SU-DHL-6 (cell line): Measurements from ENCODE around the gene COL24A1.

ENCODE experiments used
- H2AFZ ChIP-seq: fragments of 200-600 bp; sonication (generic); 2 replicates; pipeline ENCODE4 v1.6.1; 2014; ENCODE audit warnings: low read depth, mild to moderate bottlenecking, moderate library complexity, mixed read lengths, antibody characterized with exemption, low read length; ENCODE audit not compliant: severe bottlenecking
- H3F3A ChIP-seq: fragments of 200-600 bp; shearing (Covaris generic); 2 replicates; pipeline ENCODE4 v1.6.0; 2016; ENCODE audit warnings: antibody characterized with exemption, mild to moderate bottlenecking; ENCODE audit not compliant: insufficient read depth
- H3K27ac ChIP-seq: fragments of 200-600 bp; sonication (generic); 2 replicates; pipeline ENCODE4 v1.5.1; 2016; ENCODE audit warnings: low read depth, mild to moderate bottlenecking, low read length, moderate library complexity, mixed read lengths
- H3K27me3 ChIP-seq: fragments of 200-600 bp; sonication (generic), shearing (Covaris generic); 2 replicates; pipeline ENCODE4 v1.6.0; 2014; ENCODE audit warnings: mild to moderate bottlenecking, low read length
- H3K36me3 ChIP-seq: fragments of 200-600 bp; sonication (generic); 2 replicates; pipeline ENCODE4 v1.6.1; 2014; ENCODE audit warnings: mild to moderate bottlenecking, low read length, mixed read lengths
- H3K4me2 ChIP-seq: fragments of 300-600, 200-600 bp; shearing (Covaris generic), sonication (generic); 2 replicates; pipeline ENCODE4 v1.6.0; 2014; ENCODE audit warnings: low read length, low read depth, mild to moderate bottlenecking; ENCODE audit not compliant: poor library complexity, severe bottlenecking
- H3K4me3 ChIP-seq: fragments of 200-600 bp; sonication (generic); 2 replicates; pipeline ENCODE4 v1.5.1; 2014; ENCODE audit warnings: antibody characterized with exemption, low read length, mild to moderate bottlenecking, mixed read lengths; ENCODE audit not compliant: insufficient read depth, poor library complexity, severe bottlenecking
- H3K79me2 ChIP-seq: fragments of 200-600 bp; sonication (generic); 2 replicates; pipeline ENCODE4 v1.6.1; 2014; ENCODE audit warnings: mild to moderate bottlenecking, low read length, moderate library complexity; ENCODE audit not compliant: insufficient read depth
- H3K9ac ChIP-seq: fragments of 200-600 bp; sonication (generic); 2 replicates; pipeline ENCODE4 v1.7.0; 2014; ENCODE audit warnings: mild to moderate bottlenecking, low read length
- H3K9me2 ChIP-seq: fragments of 200-600 bp; sonication (generic); replicated peaks from 2 replicates; pipeline ENCODE4 v1.6.1; 2014; ENCODE audit warnings: low read length; ENCODE audit not compliant: insufficient read depth
- H3K9me3 ChIP-seq: fragments of 200-600 bp; sonication (generic); 2 replicates; pipeline ENCODE4 v1.6.1; 2014; ENCODE audit warnings: low read length, mixed read lengths; ENCODE audit not compliant: insufficient read depth
- H4K20me1 ChIP-seq: fragments of 200-600 bp; sonication (generic); 2 replicates; pipeline ENCODE4 v1.6.1; 2014; ENCODE audit warnings: low read depth, mild to moderate bottlenecking, antibody characterized with exemption, low read length, moderate library complexity, mixed read lengths
- EZH2phosphoT487 ChIP-seq: fragments of 200-600 bp; sonication (generic), shearing (Covaris generic); conservative IDR thresholded peaks from 2 replicates; pipeline ENCODE4 v1.6.1; 2018; ENCODE audit warnings: mild to moderate bottlenecking, antibody characterized with exemption, low read length, moderate library complexity, mixed read lengths
- TF ChIP-seq, protein P1 (sequence below): fragments of 200-600 bp; sonication (generic); IDR thresholded peaks from one replicate; pipeline ENCODE4 v1.5.1; 2017; ENCODE audit warnings: antibody characterized with exemption, mild to moderate bottlenecking, low read length, moderate library complexity; ENCODE audit not compliant: insufficient read depth, poor library complexity, severe bottlenecking

Gene COL24A1

DNA sequence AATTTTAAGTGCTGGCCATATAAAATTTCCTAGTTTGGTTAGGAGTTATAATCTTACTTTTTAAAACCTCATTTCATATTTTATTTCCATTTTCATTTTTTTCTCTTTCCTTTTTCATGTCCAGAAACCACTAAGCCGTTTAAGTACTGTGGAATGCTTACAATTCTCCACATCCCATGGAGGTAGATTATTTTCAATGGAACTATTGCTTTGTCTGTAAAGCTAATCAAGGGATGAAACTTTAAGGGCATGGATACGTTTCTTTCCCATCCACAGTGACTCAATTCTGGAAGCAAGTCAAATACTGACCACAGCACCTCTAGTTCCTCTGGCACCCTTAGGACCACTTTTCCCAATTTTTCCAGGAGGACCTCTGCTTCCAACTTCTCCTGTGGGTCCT, 309.2 kb downstream of the COL24A1 start:
- H3K9ac ChIP-seq, result no peak overlapping the region
- no peaks in the 10 kb centered on the region for H3K9me2 ChIP-seq
- no peaks in the 10 kb centered on the region for H3K36me3 ChIP-seq
- H3K27me3 ChIP-seq, result no peaks in the 10 kb centered on the region
- no peaks in the 10 kb centered on the region for H3K79me2 ChIP-seq
- no peak overlapping the region for H3K4me2 ChIP-seq
- H3K4me3 ChIP-seq, result no peak overlapping the region
- TF ChIP-seq EZH2phosphoT487, result no peak
- TF ChIP-seq, protein P1, sequence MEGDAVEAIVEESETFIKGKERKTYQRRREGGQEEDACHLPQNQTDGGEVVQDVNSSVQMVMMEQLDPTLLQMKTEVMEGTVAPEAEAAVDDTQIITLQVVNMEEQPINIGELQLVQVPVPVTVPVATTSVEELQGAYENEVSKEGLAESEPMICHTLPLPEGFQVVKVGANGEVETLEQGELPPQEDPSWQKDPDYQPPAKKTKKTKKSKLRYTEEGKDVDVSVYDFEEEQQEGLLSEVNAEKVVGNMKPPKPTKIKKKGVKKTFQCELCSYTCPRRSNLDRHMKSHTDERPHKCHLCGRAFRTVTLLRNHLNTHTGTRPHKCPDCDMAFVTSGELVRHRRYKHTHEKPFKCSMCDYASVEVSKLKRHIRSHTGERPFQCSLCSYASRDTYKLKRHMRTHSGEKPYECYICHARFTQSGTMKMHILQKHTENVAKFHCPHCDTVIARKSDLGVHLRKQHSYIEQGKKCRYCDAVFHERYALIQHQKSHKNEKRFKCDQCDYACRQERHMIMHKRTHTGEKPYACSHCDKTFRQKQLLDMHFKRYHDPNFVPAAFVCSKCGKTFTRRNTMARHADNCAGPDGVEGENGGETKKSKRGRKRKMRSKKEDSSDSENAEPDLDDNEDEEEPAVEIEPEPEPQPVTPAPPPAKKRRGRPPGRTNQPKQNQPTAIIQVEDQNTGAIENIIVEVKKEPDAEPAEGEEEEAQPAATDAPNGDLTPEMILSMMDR, result no peak
- H3K9me3 ChIP-seq, result no peaks in the 10 kb centered on the region
- no peak overlapping the region for H2AFZ ChIP-seq
- no peaks in the 10 kb centered on the region for H3F3A ChIP-seq
- no peaks in the 10 kb centered on the region for H4K20me1 ChIP-seq
- no peak overlapping the region for H3K27ac ChIP-seq

DNA sequence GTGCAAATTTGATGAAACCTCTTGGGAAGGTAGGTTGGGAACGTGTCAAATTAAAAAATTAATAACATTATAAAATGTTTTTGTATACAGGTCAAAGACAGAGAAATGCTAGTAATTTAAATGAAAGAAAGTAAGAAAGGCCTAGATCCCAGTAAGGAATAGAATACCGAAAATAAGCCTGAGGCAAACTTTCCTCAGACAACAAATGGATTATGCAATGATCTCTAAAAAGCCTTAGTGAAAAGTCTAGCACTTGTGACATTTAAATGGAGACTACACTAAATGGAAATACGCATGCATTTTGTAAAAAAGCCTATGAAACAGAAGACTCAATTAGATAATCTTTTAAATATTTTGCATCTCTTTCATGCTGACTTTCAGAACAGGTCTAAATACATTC, 309.9 kb downstream of the COL24A1 start:
- Histone ChIP-seq H3K79me2 (no peaks in the 10 kb centered on the region), H3K9me3 (no peaks in the 10 kb centered on the region), H2AFZ (no peak overlapping the region), H3K36me3 (no peaks in the 10 kb centered on the region), H3K9me2 (no peaks in the 10 kb centered on the region), H3K27me3 (no peaks in the 10 kb centered on the region), H3K27ac (no peak overlapping the region), H3K9ac (no peak overlapping the region), H3K4me3 (no peak overlapping the region), H4K20me1 (no peaks in the 10 kb centered on the region), H3F3A (no peaks in the 10 kb centered on the region), H3K4me2 (no peak overlapping the region)
- TF ChIP-seq, protein P1, result no peak
- TF ChIP-seq EZH2phosphoT487, result no peak

DNA sequence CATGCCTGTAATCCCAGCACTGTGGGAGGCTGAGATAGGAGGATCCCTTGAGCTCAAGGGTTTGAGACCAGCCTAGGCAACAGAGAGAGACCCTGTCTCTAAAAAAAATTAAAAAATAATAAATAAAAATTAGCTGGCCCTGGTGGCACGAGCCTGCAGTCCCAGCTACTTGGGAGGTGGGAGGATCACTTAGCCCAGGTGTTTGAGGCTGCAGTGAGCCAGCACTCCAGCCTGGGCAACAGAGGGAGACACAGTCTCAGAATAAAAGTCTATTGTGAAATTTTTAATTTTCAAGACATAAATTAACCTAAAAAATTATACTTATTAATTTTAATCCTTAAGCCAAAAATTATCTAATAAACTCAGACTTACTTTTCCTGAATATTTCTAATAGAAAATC, 317.1 kb downstream of the COL24A1 start:
- no peak for TF ChIP-seq EZH2phosphoT487
- TF ChIP-seq, protein P1, result no peak

DNA sequence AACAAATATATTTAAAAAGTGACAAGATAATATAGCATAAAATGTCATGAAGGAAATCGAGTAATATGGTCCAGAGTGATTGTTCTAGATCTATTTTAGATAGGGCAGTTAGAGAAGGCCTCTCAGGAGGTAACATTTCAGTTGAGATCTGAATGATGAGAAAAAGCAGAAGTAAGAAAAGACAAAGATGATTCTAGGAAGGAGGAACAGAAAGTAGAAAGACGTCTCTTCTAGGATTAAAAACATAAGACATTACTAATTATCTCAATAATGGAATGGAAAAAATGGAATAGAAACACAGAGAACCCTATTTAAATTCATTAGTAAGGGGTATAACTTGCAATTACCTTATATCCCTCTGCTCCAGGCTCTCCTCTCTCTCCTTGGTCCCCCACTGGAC, 318.3 kb downstream of the COL24A1 start:
- TF ChIP-seq EZH2phosphoT487, result no peak
- TF ChIP-seq, protein P1, result no peak
- Histone ChIP-seq H2AFZ (no peak overlapping the region), H3K79me2 (no peaks in the 10 kb centered on the region)

More for the DNA sequence above, 317.1 kb downstream of the COL24A1 start:
- no peak overlapping the region for H3K9ac ChIP-seq
- H2AFZ ChIP-seq, result no peak overlapping the region
- no peaks in the 10 kb centered on the region; the same call in 1 of the 2 replicates for H3K36me3 ChIP-seq
- H3K4me2 ChIP-seq, result no peak overlapping the region
- H3K9me2 ChIP-seq, result no peaks in the 10 kb centered on the region
- H3K79me2 ChIP-seq, result no peaks in the 10 kb centered on the region
- H3K9me3 ChIP-seq, result no peaks in the 10 kb centered on the region
- no peak overlapping the region for H3K4me3 ChIP-seq
- H3K27ac ChIP-seq, result no peak overlapping the region
- no peaks in the 10 kb centered on the region for H4K20me1 ChIP-seq
- no peaks in the 10 kb centered on the region for H3K27me3 ChIP-seq
- no peaks in the 10 kb centered on the region for H3F3A ChIP-seq

More for the DNA sequence above, 318.3 kb downstream of the COL24A1 start:
- H3K9me2 ChIP-seq, result no peaks in the 10 kb centered on the region
- no peak overlapping the region for H3K9ac ChIP-seq
- no peaks in the 10 kb centered on the region for H4K20me1 ChIP-seq
- H3F3A ChIP-seq, result no peaks in the 10 kb centered on the region
- no peak overlapping the region for H3K4me2 ChIP-seq
- no peaks in the 10 kb centered on the region for H3K9me3 ChIP-seq
- H3K4me3 ChIP-seq, result no peak overlapping the region
- no peaks in the 10 kb centered on the region for H3K27me3 ChIP-seq
- no peak overlapping the region for H3K27ac ChIP-seq
- H3K36me3 ChIP-seq, result no peaks in the 10 kb centered on the region; the same call in 1 of the 2 replicates
